ENCODE results near the gene CAMK4.
A peak's percentile ranks its signal among the peaks of the same experiment; 100 is the strongest.

DNA sequence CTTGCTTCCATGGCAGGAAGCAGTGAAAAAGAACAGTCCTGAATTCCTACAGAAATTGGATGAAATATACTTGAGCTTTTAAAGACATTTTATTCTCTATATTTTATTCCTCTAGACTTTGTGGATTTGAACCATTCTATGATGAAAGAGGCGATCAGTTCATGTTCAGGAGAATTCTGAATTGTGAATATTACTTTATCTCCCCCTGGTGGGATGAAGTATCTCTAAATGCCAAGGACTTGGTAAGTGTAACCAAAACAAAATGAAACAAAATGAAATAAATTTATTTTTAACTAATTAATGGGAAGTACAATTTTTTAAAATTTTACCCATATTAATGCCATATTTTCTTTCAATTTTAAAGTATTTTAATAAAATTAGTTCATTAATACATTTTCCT lies 254.1 kb downstream of the CAMK4 start:
- TF ChIP-seq, protein P1, sequence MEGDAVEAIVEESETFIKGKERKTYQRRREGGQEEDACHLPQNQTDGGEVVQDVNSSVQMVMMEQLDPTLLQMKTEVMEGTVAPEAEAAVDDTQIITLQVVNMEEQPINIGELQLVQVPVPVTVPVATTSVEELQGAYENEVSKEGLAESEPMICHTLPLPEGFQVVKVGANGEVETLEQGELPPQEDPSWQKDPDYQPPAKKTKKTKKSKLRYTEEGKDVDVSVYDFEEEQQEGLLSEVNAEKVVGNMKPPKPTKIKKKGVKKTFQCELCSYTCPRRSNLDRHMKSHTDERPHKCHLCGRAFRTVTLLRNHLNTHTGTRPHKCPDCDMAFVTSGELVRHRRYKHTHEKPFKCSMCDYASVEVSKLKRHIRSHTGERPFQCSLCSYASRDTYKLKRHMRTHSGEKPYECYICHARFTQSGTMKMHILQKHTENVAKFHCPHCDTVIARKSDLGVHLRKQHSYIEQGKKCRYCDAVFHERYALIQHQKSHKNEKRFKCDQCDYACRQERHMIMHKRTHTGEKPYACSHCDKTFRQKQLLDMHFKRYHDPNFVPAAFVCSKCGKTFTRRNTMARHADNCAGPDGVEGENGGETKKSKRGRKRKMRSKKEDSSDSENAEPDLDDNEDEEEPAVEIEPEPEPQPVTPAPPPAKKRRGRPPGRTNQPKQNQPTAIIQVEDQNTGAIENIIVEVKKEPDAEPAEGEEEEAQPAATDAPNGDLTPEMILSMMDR (IDR thresholded peaks at IDR 0.05; ENCODE audit: poor library complexity, severe bottlenecking), result peak; percentile 38
- no peak for TF ChIP-seq EZH2 (IDR thresholded peaks at IDR 0.05; ENCODE audit: borderline replicate concordance, insufficient read depth, low read length, poor library complexity, severe bottlenecking)
- TF ChIP-seq MXI1 (conservative IDR thresholded peaks at IDR 0.05; ENCODE audit: poor library complexity, severe bottlenecking), result no peak
- peak; percentile 57 for TF ChIP-seq RAD21 (conservative IDR thresholded peaks at IDR 0.05)
- TF ChIP-seq, protein P2, sequence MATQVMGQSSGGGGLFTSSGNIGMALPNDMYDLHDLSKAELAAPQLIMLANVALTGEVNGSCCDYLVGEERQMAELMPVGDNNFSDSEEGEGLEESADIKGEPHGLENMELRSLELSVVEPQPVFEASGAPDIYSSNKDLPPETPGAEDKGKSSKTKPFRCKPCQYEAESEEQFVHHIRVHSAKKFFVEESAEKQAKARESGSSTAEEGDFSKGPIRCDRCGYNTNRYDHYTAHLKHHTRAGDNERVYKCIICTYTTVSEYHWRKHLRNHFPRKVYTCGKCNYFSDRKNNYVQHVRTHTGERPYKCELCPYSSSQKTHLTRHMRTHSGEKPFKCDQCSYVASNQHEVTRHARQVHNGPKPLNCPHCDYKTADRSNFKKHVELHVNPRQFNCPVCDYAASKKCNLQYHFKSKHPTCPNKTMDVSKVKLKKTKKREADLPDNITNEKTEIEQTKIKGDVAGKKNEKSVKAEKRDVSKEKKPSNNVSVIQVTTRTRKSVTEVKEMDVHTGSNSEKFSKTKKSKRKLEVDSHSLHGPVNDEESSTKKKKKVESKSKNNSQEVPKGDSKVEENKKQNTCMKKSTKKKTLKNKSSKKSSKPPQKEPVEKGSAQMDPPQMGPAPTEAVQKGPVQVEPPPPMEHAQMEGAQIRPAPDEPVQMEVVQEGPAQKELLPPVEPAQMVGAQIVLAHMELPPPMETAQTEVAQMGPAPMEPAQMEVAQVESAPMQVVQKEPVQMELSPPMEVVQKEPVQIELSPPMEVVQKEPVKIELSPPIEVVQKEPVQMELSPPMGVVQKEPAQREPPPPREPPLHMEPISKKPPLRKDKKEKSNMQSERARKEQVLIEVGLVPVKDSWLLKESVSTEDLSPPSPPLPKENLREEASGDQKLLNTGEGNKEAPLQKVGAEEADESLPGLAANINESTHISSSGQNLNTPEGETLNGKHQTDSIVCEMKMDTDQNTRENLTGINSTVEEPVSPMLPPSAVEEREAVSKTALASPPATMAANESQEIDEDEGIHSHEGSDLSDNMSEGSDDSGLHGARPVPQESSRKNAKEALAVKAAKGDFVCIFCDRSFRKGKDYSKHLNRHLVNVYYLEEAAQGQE (IDR thresholded peaks at IDR 0.05; ENCODE audit: borderline replicate concordance), result no peak
- no peak for TF ChIP-seq TAF1 (IDR thresholded peaks at IDR 0.05; ENCODE audit: low read depth)
- TF ChIP-seq POLR2AphosphoS5 (IDR thresholded peaks at IDR 0.05), result no peak
- TF ChIP-seq SMC3 (conservative IDR thresholded peaks at IDR 0.05; ENCODE audit: poor library complexity), result peak; percentile 68
- TF ChIP-seq EP300 (conservative IDR thresholded peaks at IDR 0.05; ENCODE audit: poor library complexity, severe bottlenecking), result no peak

Data from neural cell (in vitro differentiated cells).